Esophagus squamous epithelium (tissue), 4 donors: ENCODE data around the gene ZNF410.

Experiments
- CTCF ChIP-seq, 6 experiments: fragments of 450-650 bp in 4 of 6; fragments of 200-600 bp in 2 of 6; sonication (generic) in 2 of 6; IDR thresholded peaks; one replicate each; pipeline ENCODE4 v1.5.1; 2016 to 2019; ENCODE audit warnings: antibody characterized with exemption in 6 of 6, mild to moderate bottlenecking in 4 of 6, moderate library complexity in 4 of 6
- POLR2A ChIP-seq, 4 donors: fragments of 450-650 bp; IDR thresholded peaks; one replicate each; pipeline ENCODE4 v1.6.1; 2017; ENCODE audit warnings: antibody characterized with exemption in 4 of 4, mild to moderate bottlenecking in 4 of 4, moderate library complexity in 3 of 4

GRCh38 chr14:73968885-73969284, 82.2 kb downstream of the ZNF410 start:
- TF ChIP-seq POLR2A (IDR thresholded peaks at IDR 0.05) (no peak), CTCF (IDR thresholded peaks at IDR 0.05) (no peak)
